ENCODE measurements around the gene CPZ.
"Not testable (repeated sequence)": the region's sequence is repeated elsewhere in the genome, so short reads cannot be mapped to it uniquely, and the experiment has no call there.

The CPZ gene

DNA sequence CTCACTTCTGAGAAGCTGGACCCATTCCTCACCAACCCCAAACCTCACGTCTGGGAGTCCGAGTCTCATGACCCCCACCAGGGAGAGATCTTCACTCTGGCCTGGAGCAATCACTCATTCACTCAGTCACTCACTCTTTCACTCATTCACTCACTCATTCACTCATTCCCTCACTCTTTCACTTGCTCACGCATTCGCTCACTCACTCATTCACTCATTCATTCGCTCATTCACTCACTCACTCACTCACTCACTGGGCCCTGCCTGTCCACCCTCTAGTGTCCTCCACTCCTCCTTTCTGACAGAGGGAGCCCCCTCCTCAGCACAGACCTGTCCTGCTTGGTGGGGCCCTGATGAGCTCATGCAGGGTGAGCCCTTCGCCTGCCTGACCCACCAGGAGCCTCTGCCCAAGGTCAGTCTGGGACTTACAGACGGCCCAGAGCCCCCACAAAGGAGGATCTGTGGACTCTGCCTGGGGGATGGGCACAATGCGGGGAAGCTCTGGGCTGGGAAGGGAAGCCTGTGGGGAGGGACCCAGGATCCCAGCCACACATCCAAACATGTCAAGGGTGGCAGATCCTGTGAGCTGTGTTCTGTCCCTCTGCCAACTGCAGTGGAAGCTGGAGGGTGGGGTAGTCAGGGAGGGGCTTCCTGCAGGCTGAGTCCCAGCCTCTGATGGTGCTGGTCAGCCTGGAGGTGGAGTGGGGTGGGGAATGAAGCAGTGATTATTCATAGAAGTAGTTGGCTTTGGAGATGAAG lies 18.5 kb downstream of the CPZ start:
- DNase-seq (ENCODE audit: low read depth) = no peak

DNA sequence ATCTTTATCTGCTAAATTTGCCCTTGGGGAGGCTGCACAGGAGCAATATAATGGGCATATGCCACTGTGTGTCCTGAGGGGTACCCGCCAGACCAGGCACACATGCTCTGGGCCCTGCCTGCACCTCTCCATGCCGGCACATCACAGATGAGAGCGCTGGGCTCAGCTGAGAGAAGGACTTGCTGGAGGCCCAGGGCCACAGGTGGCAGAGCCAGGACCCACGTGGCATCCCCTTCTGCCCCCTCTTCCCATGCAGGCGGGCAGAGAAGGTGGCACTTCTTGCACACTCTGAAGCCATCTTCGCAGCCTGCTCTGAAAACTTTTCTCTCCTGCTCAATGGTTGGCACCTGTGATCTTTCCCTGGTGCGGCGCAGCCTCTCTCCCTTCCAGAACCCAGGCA lies 20.1 kb downstream of the CPZ start:
- no peak for DNase-seq (ENCODE audit: low read depth)

GRCh38 chr4:8613421-8614364 lies 21.1 kb downstream of the CPZ start:
- no peak for DNase-seq (ENCODE audit: low read depth)

- no peak for DNase-seq (ENCODE audit: low read depth)
Observed at GRCh38 chr4:8614365-8615193, 22.0 kb downstream of the CPZ start.

GRCh38 chr4:8615366-8615765 lies 22.8 kb downstream of the CPZ start:
- no peak for DNase-seq (ENCODE audit: low read depth)

GRCh38 chr4:8615921-8616787 lies 23.6 kb downstream of the CPZ start:
- DNase-seq (ENCODE audit: low read depth) = no peak

DNA sequence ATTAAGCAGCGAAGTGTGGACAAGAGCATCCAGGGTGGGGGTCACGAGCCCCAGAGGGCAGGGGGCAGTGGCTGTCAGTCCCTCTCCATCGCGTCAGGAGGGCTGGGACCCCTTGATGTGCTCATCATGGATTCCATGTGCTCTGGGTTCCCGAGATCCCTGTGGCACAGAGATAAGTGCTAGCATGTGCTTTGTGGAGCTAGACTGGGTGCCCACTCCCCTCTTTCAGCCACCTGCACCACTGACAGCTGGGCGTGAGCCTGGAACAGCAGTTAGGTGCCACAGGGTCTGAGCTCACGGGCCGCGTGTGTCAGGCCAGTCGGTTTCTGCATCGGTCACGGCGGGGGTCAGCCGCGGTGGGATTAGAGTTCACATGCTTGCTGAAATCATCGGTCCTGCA lies 24.3 kb downstream of the CPZ start:
- DNase-seq (ENCODE audit: low read depth) = no peak

DNA sequence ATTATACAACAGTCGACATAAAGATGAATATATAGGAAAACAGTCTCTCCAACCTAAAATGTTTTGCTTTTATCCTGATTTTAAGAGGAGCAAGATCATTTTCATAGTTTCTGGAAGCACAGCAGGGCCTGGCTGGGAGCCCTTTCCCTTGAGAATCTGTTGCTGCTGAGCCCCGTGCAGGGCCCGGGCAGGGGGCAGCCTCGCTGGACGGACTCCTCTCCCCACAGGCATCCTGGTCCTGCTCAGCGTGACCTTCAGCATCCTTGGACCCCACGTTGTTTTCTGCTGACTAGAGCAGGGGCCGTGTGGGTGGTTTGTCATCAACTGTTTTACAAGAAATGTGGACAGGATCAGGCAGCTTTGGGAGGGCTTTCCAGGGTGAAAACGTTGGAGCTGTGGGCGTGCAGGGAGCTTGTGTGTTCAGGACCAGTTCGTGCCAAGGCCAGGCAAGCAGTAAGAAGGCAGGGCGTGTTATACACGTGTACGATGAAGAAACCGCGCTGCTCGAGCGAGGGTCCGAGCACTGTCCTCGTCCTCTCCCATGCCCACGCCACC lies 25.0 kb downstream of the CPZ start:
- no peak for DNase-seq (ENCODE audit: low read depth)

- no peak for DNase-seq (ENCODE audit: low read depth)
Observed at GRCh38 chr4:8618421-8618820, 25.9 kb downstream of the CPZ start.

DNA sequence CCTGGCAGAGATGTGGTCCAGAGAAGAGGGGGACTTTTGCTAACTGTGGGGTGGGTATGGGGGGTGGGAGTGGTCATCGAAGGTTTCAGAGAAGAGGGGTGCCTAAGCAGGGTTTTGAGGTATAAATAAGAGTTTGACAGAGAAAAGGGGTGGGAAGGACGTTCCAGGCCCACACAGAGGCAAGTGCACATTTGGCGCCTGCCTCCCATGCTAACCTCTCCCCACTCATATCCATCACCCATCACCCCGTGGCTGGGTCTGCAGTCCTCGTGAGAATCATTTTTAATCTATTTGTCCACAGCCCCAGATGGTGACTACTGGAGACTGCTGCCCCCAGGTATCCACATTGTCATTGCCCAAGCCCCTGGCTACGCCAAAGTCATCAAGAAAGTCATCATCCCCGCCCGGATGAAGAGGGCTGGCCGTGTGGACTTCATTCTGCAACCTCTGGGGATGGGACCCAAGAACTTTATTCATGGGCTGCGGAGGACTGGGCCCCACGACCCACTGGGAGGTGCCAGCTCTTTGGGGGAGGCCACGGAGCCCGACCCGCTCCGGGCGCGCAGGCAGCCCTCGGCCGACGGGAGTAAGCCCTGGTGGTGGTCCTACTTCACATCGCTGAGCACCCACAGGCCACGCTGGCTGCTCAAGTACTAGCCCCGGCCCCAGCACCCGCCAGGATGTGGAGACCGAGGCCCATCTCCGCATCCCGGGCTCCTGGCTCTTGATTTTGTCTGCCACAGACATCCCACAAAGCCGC lies 26.6 kb downstream of the CPZ start:
- no peak for DNase-seq (ENCODE audit: low read depth)

DNA sequence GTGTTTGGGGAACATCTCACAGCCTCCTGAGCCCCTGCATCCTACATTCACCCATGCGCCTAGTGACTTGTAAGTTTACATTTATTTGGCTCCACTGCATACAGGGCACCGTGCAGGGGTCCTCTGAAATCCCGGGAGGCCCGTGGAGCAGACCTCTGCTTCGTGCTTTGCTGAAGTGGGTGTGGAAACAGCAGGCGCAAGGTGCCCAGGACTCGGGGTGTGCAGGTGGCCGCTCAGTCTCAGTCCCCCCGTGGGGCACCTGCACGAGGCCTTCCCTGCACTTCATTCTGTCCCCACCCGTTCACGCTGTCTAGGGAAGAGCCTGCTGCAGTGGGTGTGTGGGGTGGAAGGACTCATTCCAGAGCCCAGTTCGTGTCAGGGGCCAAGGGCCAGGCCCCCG lies 28.6 kb downstream of the CPZ start:
- not testable (repeated sequence) for DNase-seq (ENCODE audit: low read depth)

- not testable (repeated sequence) for DNase-seq (ENCODE audit: low read depth)
Observed at GRCh38 chr4:8624601-8625272, 32.2 kb downstream of the CPZ start.

GRCh38 chr4:8630240-8630905 lies 37.8 kb downstream of the CPZ start:
- DNase-seq (ENCODE audit: low read depth) = not testable (repeated sequence)

DNA sequence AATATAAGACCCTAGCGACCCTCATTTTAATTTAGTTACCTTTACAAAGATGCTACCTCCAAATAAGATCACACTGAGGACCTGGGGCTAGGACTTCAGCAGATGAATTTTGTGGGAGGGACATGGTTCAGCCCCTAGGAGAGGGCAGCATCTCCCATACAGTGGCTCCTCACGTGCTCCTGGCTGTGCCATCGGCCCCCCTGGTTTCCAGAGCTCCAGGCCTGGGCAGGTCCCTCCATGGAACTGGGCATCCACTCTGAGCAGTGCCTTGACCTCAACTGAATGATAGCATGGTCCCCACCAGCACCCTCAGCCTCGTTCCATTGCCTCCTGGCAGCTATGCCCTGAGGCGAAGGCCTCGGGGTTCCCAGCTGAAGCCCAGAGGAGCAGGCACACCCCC lies 39.3 kb downstream of the CPZ start:
- not testable (repeated sequence) for DNase-seq (ENCODE audit: low read depth)

DNA sequence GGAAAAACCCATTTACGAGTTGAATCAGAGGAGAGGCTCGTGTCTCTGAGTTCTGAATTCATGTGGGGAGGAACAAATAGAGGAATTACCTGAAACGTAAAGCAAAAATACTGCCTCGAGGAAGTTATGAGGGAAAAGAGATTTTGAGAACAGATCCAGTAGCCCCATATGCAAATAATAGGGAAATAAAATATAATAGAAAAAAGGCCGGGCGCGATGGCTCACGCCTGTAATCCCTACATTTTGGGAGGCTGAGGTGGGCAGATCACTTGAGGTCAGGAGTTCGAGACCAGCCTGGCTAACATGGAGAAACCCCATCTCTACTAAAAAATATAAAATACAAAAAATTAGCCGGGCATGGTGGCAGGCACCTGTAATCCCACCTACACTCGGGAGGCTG lies 42.2 kb downstream of the CPZ start:
- not testable (repeated sequence) for DNase-seq (ENCODE audit: low read depth)

GRCh38 chr4:8635897-8636554 lies 43.5 kb downstream of the CPZ start:
- not testable (repeated sequence) for DNase-seq (ENCODE audit: low read depth)

- DNase-seq (ENCODE audit: low read depth) = no peak
Observed at GRCh38 chr4:8637456-8637984, 45.0 kb downstream of the CPZ start.

DNA sequence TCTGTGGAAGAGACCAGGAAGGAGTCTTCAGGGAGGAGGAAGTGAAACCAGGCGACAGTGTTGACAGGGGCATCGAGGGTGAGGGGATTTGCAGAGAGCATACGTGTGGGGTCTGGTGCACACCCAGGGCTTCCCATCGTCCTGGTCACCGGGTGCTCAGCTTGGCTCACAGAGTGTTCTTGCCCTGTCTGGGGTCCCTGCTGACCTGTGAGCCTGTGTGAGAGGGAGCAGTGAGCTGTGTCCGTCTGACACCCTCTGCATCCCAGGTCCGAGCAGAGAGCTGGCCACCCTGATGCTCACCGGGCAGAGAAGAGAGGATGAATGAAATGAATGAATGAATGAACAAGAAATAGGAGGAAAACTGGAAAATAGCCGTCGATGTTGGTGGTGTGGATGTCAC lies 46.5 kb downstream of the CPZ start:
- DNase-seq (ENCODE audit: low read depth) = no peak

All from fibroblast of the conjunctiva (primary cell).